HG03139 (cell line): ENCODE measurements around the gene COL5A3.
"Not testable (repeated sequence)": the region's sequence is repeated elsewhere in the genome, so short reads cannot be mapped to it uniquely, and the experiment has no call there.

ENCODE experiments used
- ATAC-seq: cut with Tn5 transposase; IDR thresholded peaks from one replicate; pipeline ENCODE4 v1.9.1; 2021; ENCODE audit not compliant: unreplicated experiment

Gene COL5A3

GRCh38 chr19:9972103-9972502 is 38.2 kb downstream of the COL5A3 start:
- ATAC-seq = no peak

GRCh38 chr19:9971166-9971897 is 39.0 kb downstream of the COL5A3 start:
- ATAC-seq = no peak

GRCh38 chr19:9970481-9970880 is 39.8 kb downstream of the COL5A3 start:
- ATAC-seq = no peak

- ATAC-seq = no peak
These were observed 40.7 kb downstream of the COL5A3 start for GRCh38 chr19:9969688-9969975.

- no peak for ATAC-seq
These were observed 41.2 kb downstream of the COL5A3 start for GRCh38 chr19:9968820-9969687.

GRCh38 chr19:9967326-9967725 is 43.0 kb downstream of the COL5A3 start:
- no peak for ATAC-seq

- ATAC-seq = no peak
These were observed 43.9 kb downstream of the COL5A3 start for GRCh38 chr19:9966448-9966847.

GRCh38 chr19:9966024-9966423 is 44.3 kb downstream of the COL5A3 start:
- no peak for ATAC-seq

GRCh38 chr19:9962623-9963290 is 47.5 kb downstream of the COL5A3 start:
- no peak for ATAC-seq

GRCh38 chr19:9961103-9961502 is 49.2 kb downstream of the COL5A3 start:
- no peak for ATAC-seq

- ATAC-seq = no peak
These were observed 51.9 kb downstream of the COL5A3 start for GRCh38 chr19:9958379-9958821.

GRCh38 chr19:9956956-9957355 is 53.3 kb downstream of the COL5A3 start:
- ATAC-seq = no peak

GRCh38 chr19:9953802-9954542 is 56.3 kb downstream of the COL5A3 start:
- ATAC-seq = no peak

- ATAC-seq = no peak
These were observed 58.0 kb downstream of the COL5A3 start for GRCh38 chr19:9952276-9952675.

- ATAC-seq = no peak
These were observed 62.9 kb downstream of the COL5A3 start for GRCh38 chr19:9947441-9947840.

GRCh38 chr19:9946528-9947125 is 63.7 kb downstream of the COL5A3 start:
- ATAC-seq = not testable (repeated sequence)

- no peak for ATAC-seq
These were observed 64.9 kb downstream of the COL5A3 start for GRCh38 chr19:9945319-9945966.

- ATAC-seq = no peak
These were observed 66.6 kb downstream of the COL5A3 start for GRCh38 chr19:9943744-9944143.

- no peak for ATAC-seq
These were observed 68.6 kb downstream of the COL5A3 start for GRCh38 chr19:9941671-9942070.

- no peak for ATAC-seq
These were observed 69.1 kb downstream of the COL5A3 start for GRCh38 chr19:9941231-9941630.
